ENCODE measurements around the gene KCNK16.

GRCh38 chr6:39353698-39354315 lies 31.3 kb upstream of the KCNK16 start:
- TF ChIP-seq CTCF (IDR thresholded peaks at IDR 0.05; ENCODE audit: insufficient read depth, low read depth, low read length) (no peak), EZH2 (IDR thresholded peaks at IDR 0.05; ENCODE audit: insufficient read depth, low read length) (no peak)

Measured in astrocyte (in vitro differentiated cells and primary cell).